GM12892 (cell line): Measurements from ENCODE around the gene MAN2A2.
"Not testable (repeated sequence)": the region's sequence is repeated elsewhere in the genome, so short reads cannot be mapped to it uniquely, and the experiment has no call there.

Experiments used
- DNase-seq: peaks from one replicate; pipeline ENCODE4 v3.0.0; 2011; ENCODE audit not compliant: insufficient read length
- FAIRE-seq: peaks from 2 replicates; lab custom pipeline; 2011; peaks lifted over from hg19 to GRCh38; lab: Jason Lieb, UNC
- POLR2A ChIP-seq: IDR thresholded peaks from 2 replicates; pipeline ENCODE4 v1.6.1; 2011; ENCODE audit warnings: low read depth, low read length, control low read depth
- POLR2AphosphoS5 ChIP-seq: IDR thresholded peaks from 2 replicates; pipeline ENCODE4 v1.6.1; 2011; ENCODE audit warnings: low read depth, low read length, control low read depth
- TAF1 ChIP-seq: IDR thresholded peaks from 2 replicates; pipeline ENCODE4 v1.6.1; 2011; ENCODE audit warnings: low read depth, mild to moderate bottlenecking, control low read depth, low read length, borderline replicate concordance

Gene MAN2A2

DNA sequence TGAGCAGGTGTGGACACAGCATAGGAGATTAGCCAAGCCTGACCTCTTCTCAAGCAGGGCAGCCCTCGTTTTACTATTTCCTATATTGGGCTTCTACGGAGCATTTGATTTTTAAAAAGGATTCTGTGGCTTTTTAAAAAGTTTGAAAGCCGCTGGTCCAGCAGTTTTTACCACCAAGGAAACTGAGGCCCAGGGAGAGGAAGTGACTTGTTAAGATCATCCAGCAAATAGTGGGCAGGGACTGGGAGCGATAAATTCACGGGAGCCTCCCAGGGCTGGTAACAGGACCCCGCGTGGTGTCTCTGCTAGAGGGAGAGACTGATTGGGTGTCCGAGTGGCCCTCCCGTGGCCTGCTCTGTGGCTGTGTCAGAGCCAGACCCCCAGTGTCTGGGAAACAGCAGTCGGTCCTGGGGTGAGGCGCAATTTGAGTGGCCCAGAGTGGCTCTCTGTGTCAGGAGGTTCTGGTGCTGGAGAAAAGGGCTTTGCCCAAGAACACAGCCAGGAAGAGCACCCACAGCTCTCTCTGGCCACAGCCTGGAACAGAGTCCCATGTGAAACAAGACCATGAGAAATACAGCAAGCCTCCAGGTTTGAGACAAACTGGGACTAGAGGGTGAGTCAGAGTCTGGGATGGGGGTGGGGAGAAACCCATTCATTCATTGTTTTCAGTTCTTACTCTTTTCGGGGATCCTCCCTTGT lies 30.5 kb upstream of the MAN2A2 start:
- DNase-seq (peak; percentile 43), FAIRE-seq (peak; percentile 56)
- TF ChIP-seq POLR2A (no peak), POLR2AphosphoS5 (no peak), TAF1 (no peak; the same call in 1 of the 2 replicates)

DNA sequence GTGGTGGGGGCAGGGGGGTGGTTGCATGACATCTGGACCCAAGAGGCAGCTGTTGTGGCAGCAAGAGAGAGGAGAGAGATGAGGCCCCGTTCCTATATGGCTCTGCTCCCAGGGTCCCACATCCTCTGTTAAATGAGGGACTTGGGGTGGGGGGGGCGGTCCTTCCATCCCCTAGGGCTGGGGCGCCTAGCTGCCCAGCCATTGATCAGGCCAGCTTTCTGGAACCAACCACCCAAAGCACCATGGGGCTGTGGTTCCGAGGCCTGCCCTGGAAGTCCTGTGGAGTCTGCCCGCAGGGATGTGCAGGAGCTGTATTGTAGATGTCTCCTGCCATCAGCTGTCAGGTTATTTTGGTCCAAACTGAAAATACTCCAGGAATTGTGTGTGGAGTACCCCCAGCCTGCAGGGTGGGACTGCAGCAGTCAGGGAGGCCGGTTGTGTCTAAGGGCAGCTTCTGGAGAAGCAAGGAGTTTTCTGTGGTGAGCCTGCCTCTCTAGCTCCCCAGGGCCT lies 29.6 kb upstream of the MAN2A2 start:
- DNase-seq = no peak
- FAIRE-seq = no peak
- TF ChIP-seq TAF1 = no peak
- TF ChIP-seq POLR2AphosphoS5 = no peak
- TF ChIP-seq POLR2A = no peak

DNA sequence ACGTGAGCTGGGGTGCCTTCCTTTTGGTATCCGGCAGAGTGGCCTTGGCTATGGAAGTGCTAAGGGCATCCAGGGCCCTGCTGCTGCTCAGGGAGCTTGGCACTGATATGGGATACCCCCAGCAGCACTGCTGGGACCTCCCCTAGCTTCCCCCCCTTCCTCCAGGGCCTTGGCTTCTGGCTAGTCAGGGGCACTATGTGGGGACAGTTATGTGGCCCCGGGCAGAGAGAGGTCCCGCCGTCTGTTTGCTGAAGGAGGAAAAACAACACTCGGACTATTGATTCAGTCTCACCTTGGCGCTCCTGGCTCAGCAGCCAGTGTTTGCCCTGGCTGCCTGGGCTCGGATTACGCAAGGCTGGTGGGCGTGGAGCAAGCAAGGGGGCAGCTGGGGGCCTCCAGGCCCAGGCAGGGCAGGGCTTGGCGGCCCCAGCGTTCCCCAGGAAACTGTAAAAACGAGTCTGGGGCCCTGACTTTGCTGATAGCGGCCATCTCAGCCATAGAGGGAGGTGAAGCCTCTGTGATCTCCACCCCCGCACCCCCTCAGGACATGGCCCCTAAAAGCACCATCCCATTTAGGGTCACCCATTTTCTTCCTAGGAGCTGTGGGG lies 29.0 kb upstream of the MAN2A2 start:
- no peak for DNase-seq
- no peak for FAIRE-seq
- TF ChIP-seq POLR2A = no peak
- no peak for TF ChIP-seq TAF1
- no peak for TF ChIP-seq POLR2AphosphoS5

DNA sequence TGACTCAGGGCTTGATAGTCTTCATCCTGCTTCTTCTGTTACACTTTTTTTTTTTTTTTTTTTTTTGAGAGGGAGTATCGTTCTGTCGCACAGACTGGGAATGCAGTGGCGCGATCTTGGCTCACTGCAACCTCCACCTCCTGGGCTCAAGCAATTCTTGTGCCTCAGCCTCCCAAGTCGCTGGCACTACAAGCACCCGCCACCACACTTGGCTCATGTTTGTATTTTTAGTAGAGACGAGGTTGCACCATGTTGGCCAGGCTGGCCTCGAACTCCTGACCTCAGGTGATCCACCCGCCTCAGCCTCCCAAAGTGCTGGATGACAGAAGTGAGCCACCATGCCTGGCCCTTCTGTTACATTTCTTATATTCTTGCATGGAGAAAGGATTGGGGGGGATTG lies 28.1 kb upstream of the MAN2A2 start:
- not testable (repeated sequence) for DNase-seq, FAIRE-seq

DNA sequence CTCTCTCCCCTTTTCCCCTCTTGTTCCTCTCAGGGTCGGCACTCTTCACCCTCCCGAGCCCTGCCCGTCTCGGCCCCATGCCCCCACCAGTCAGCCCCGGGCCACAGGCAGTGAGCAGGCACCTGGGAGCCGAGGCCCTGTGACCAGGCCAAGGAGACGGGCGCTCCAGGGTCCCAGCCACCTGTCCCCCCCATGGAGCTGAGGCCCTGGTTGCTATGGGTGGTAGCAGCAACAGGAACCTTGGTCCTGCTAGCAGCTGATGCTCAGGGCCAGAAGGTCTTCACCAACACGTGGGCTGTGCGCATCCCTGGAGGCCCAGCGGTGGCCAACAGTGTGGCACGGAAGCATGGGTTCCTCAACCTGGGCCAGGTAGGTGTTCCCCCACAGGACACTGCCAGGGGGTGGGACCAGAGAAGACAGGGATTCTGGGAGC lies 27.5 kb upstream of the MAN2A2 start:
- no peak for FAIRE-seq
- DNase-seq = no peak
- TF ChIP-seq TAF1 = no peak
- TF ChIP-seq POLR2AphosphoS5 = no peak
- TF ChIP-seq POLR2A = no peak

DNA sequence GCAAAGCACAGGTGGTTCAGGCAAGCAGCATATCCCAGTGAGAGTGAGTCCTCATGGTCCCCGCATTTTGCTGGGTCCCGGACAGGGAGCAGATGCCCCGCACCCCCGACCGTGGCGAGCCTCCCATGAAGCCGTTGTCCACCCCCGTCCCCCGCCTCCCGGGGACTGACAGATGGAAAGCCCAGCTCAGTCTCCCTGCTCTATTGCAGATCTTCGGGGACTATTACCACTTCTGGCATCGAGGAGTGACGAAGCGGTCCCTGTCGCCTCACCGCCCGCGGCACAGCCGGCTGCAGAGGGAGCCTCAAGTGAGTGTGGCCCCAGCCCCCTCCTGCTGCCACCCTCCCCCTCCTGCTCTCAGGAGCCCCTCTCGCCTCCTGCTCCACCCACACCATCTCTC lies 27.1 kb upstream of the MAN2A2 start:
- TF ChIP-seq TAF1 (no peak), POLR2A (no peak)
- FAIRE-seq (no peak), DNase-seq (no peak)

DNA sequence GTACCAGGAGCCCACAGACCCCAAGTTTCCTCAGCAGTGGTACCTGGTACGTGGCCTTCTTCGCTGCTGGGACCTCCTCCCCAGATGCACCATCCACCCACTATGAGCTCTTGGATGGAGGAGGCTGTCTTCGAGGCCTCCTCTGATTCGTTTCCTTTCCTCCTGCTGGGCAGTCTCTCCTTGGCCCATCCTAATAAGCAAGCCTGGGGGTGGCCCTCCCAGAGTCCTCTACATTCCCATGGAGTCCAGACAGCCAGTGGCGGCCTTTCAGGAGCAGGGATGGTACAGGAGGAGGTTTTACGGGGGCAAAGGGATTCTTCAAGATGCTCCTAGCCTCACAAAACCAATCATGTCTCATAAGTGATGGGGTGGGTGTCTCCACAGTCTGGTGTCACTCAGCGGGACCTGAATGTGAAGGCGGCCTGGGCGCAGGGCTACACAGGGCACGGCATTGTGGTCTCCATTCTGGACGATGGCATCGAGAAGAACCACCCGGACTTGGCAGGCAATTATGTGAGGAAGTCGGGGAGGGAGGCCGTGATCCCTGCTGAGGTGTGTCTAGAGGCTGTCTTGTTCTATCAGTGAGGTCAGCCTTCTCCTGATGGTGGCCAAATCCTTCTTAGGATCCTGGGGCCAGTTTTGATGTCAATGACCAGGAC lies 26.5 kb upstream of the MAN2A2 start:
- DNase-seq (no peak), FAIRE-seq (no peak)
- TF ChIP-seq POLR2A (no peak), POLR2AphosphoS5 (no peak), TAF1 (no peak)

DNA sequence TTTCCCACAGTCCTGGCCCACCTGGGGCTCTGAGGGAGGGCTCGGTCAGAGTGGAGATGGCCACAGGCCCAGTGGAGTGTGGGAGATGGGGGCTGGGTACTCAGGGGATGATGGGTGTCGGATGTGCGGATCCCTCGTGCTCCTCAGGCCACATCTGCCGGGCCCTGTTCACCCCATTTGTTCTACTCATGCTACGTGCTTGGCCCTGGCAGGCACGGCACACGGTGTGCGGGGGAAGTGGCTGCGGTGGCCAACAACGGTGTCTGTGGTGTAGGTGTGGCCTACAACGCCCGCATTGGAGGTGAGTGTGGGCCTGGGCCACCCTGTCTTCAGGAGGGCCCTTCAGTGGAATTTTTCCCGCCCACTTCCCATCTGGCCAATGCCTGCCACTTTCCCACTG lies 25.8 kb upstream of the MAN2A2 start:
- TF ChIP-seq POLR2AphosphoS5 = no peak
- no peak for TF ChIP-seq POLR2A
- no peak for TF ChIP-seq TAF1
- FAIRE-seq = no peak
- no peak for DNase-seq

DNA sequence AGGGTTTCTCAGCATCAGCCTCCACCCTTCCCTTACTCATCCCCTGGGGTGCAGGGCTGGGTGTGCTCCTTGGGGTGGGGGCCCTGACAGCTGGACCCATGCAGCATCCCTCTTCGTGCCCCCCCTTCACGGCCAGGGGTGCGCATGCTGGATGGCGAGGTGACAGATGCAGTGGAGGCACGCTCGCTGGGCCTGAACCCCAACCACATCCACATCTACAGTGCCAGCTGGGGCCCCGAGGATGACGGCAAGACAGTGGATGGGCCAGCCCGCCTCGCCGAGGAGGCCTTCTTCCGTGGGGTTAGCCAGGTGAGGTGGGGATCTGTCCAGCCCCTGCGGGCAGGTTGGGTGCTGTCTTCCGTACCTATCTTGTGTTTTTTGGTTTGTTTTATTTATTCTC lies 25.1 kb upstream of the MAN2A2 start:
- DNase-seq (no peak), FAIRE-seq (no peak)
- TF ChIP-seq TAF1 = no peak
- TF ChIP-seq POLR2AphosphoS5 = no peak
- TF ChIP-seq POLR2A = no peak

DNA sequence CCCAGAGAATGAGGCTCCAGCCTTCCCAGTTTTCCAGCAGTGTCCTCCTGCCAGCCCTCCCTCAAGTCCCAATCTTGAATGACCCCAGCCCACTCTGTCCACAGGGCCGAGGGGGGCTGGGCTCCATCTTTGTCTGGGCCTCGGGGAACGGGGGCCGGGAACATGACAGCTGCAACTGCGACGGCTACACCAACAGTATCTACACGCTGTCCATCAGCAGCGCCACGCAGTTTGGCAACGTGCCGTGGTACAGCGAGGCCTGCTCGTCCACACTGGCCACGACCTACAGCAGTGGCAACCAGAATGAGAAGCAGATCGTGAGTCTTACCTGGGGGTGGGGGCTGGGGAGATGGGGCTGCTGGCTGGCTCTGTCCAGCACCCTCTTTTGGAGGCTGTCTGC lies 24.4 kb upstream of the MAN2A2 start:
- TF ChIP-seq TAF1 = no peak
- TF ChIP-seq POLR2AphosphoS5 = no peak
- no peak for TF ChIP-seq POLR2A
- FAIRE-seq (no peak), DNase-seq (no peak)

DNA sequence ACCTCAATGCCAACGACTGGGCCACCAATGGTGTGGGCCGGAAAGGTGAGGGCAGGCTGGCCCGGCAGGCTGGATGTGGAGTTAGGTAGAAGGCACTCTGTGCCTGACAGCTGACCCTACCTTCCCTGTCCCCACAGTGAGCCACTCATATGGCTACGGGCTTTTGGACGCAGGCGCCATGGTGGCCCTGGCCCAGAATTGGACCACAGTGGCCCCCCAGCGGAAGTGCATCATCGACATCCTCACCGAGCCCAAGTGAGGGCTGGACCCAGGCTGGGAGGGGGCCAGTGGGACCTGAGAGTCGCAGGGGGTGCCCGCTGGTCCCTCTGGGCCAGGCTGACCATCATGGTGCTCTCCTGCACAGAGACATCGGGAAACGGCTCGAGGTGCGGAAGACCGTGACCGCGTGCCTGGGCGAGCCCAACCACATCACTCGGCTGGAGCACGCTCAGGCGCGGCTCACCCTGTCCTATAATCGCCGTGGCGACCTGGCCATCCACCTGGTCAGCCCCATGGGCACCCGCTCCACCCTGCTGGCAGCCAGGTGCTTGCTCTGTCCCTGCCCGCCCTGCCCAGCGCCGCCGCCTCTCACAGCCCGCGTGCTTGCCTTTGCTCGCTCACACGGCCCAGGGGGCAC lies 23.3 kb upstream of the MAN2A2 start:
- FAIRE-seq = no peak
- TF ChIP-seq POLR2A (no peak), POLR2AphosphoS5 (no peak), TAF1 (no peak)
- no peak for DNase-seq
